K562 (cell line): ENCODE results near the gene MRPL54. TPM values are rescaled to one million over a fixed set of nuclear protein-coding genes. Genes with fewer than 3 reads are reported as not detected.

Source experiments
- BCOR ChIP-seq: fragments of 450-650 bp; IDR thresholded peaks from 2 replicates; pipeline ENCODE4 v1.6.1; 2016
- DMBX1 ChIP-seq: fragments of 250-450 bp; sonication (Bioruptor Pico); IDR thresholded peaks from 2 replicates; pipeline ENCODE4 v1.8.0; 2022; ENCODE audit warnings: inconsistent platforms, mild to moderate bottlenecking, moderate library complexity, borderline replicate concordance
- EP400 ChIP-seq: fragments of 450-650 bp; IDR thresholded peaks from 2 replicates; pipeline ENCODE4 v1.6.1; 2017; ENCODE audit warnings: antibody characterized with exemption, mild to moderate bottlenecking, moderate library complexity
- MYC ChIP-seq, 2 experiments: fragments of 250-450 bp in 1 of 2; sonication (Bioruptor Pico) in 1 of 2; IDR thresholded peaks; 2 replicates each; pipeline versions ENCODE4 v1.5.1 to v1.6.1; 2012 to 2021; ENCODE audit warnings: low read depth in 2 of 2, borderline replicate concordance in 1 of 2, improper control_type of control experiment in 1 of 2, low read length in 1 of 2, mild to moderate bottlenecking in 1 of 2, moderate library complexity in 1 of 2
- ZBTB40 ChIP-seq, 2 experiments: fragments of 450-650 bp in 1 of 2; sonication (generic) in 1 of 2; formaldehyde crosslinking in 1 of 2; IDR thresholded peaks; 2 replicates each; pipeline versions ENCODE4 v1.7.1 to v1.9.0; 2016 to 2022; ENCODE audit warnings: inconsistent platforms in 1 of 2, mild to moderate bottlenecking in 1 of 2, missing genetic modification reagents in 1 of 2
- ZKSCAN8 ChIP-seq: fragments of 200-800 bp; sonication (Bioruptor generic); IDR thresholded peaks from 2 replicates; pipeline ENCODE4 v1.6.1; 2016; ENCODE audit warnings: missing genetic modification characterization, missing compliant biosample characterization
- polyA plus RNA-seq, 8 experiments: library from polyadenylated mRNA; depleted of rRNA in 4 of 8; stranded (reverse) in 5 of 8; unstranded in 3 of 8; fragments of >200 nt; fragmentation: Nextera tagmentation in 2 of 8; fragmentation: Illumina TruSeq in 1 of 8; extraction: Ambion mirVana in 2 of 8; extraction: Trizol in 1 of 8; gene quantifications; 2 replicates each; pipeline versions ENCODE4 v1.2.1 to v1.2.3, GENCODE V29; 2011 to 2014; ENCODE audit warnings: inconsistent platforms in 1 of 8, missing spikeins in 1 of 8
- total RNA-seq, 7 experiments: library from RNA; depleted of rRNA in 6 of 7; stranded (reverse); fragments of >200 nt in 6 of 7; fragmentation: Illumina TruSeq in 2 of 7; extraction: Trizol in 2 of 7; gene quantifications; 2 replicates each; pipeline versions ENCODE4 v1.2.1 to v1.2.3, GENCODE V29; 2011 to 2021; ENCODE audit warnings: low replicate concordance in 1 of 7

Gene MRPL54
- total and polyA plus RNA-seq, 9 of the 15 experiments (the other 6 are each of a cell fraction or from before 2014, with no cell fraction given) = 3.5 to 120 (median 56.9) TPM

GRCh38 chr19:3785451-3785937 is 23.0 kb downstream of the MRPL54 start (continued):
- peak; percentile 33; the same call in 1 of the 2 replicates for TF ChIP-seq ZBTB40 (IDR thresholded peaks at IDR 0.05)
- no peak for TF ChIP-seq ZBTB40 (CRISPR knock-in tag; IDR thresholded peaks at IDR 0.05)
- peak; percentile 72; the same call in 1 of the 2 replicates for TF ChIP-seq EP400
- TF ChIP-seq ZKSCAN8 (CRISPR knock-in tag) = no peak
- peak; percentile 61; the same call in 1 of the 2 replicates for TF ChIP-seq MYC (IDR thresholded peaks at IDR 0.05; ENCODE audit: low read depth, low read length)
- peak; percentile 50; the same call in 1 of the 2 replicates for TF ChIP-seq MYC (CRISPR knock-in tag; IDR thresholded peaks at IDR 0.05; ENCODE audit: borderline replicate concordance, low read depth)
- 0 out of 2 replicates have a peak, but pooled peaks have one; percentile 60 for TF ChIP-seq BCOR
- TF ChIP-seq DMBX1 (CRISPR knock-in tag) = no peak
